SU-DHL-6 (cell line): Measurements from ENCODE around the gene TAB2.

ENCODE experiments used
- H2AFZ ChIP-seq: fragments of 200-600 bp; sonication (generic); 2 replicates; pipeline ENCODE4 v1.6.1; 2014; ENCODE audit warnings: low read depth, mild to moderate bottlenecking, moderate library complexity, mixed read lengths, antibody characterized with exemption, low read length; ENCODE audit not compliant: severe bottlenecking
- H3F3A ChIP-seq: fragments of 200-600 bp; shearing (Covaris generic); 2 replicates; pipeline ENCODE4 v1.6.0; 2016; ENCODE audit warnings: antibody characterized with exemption, mild to moderate bottlenecking; ENCODE audit not compliant: insufficient read depth
- H3K27ac ChIP-seq: fragments of 200-600 bp; sonication (generic); 2 replicates; pipeline ENCODE4 v1.5.1; 2016; ENCODE audit warnings: low read depth, mild to moderate bottlenecking, low read length, moderate library complexity, mixed read lengths
- H3K27me3 ChIP-seq: fragments of 200-600 bp; sonication (generic), shearing (Covaris generic); 2 replicates; pipeline ENCODE4 v1.6.0; 2014; ENCODE audit warnings: mild to moderate bottlenecking, low read length
- H3K36me3 ChIP-seq: fragments of 200-600 bp; sonication (generic); 2 replicates; pipeline ENCODE4 v1.6.1; 2014; ENCODE audit warnings: mild to moderate bottlenecking, low read length, mixed read lengths
- H3K4me2 ChIP-seq: fragments of 300-600, 200-600 bp; shearing (Covaris generic), sonication (generic); 2 replicates; pipeline ENCODE4 v1.6.0; 2014; ENCODE audit warnings: low read length, low read depth, mild to moderate bottlenecking; ENCODE audit not compliant: poor library complexity, severe bottlenecking
- H3K4me3 ChIP-seq: fragments of 200-600 bp; sonication (generic); 2 replicates; pipeline ENCODE4 v1.5.1; 2014; ENCODE audit warnings: antibody characterized with exemption, low read length, mild to moderate bottlenecking, mixed read lengths; ENCODE audit not compliant: insufficient read depth, poor library complexity, severe bottlenecking
- H3K79me2 ChIP-seq: fragments of 200-600 bp; sonication (generic); 2 replicates; pipeline ENCODE4 v1.6.1; 2014; ENCODE audit warnings: mild to moderate bottlenecking, low read length, moderate library complexity; ENCODE audit not compliant: insufficient read depth
- H3K9ac ChIP-seq: fragments of 200-600 bp; sonication (generic); 2 replicates; pipeline ENCODE4 v1.7.0; 2014; ENCODE audit warnings: mild to moderate bottlenecking, low read length
- H3K9me2 ChIP-seq: fragments of 200-600 bp; sonication (generic); replicated peaks from 2 replicates; pipeline ENCODE4 v1.6.1; 2014; ENCODE audit warnings: low read length; ENCODE audit not compliant: insufficient read depth
- H3K9me3 ChIP-seq: fragments of 200-600 bp; sonication (generic); 2 replicates; pipeline ENCODE4 v1.6.1; 2014; ENCODE audit warnings: low read length, mixed read lengths; ENCODE audit not compliant: insufficient read depth
- H4K20me1 ChIP-seq: fragments of 200-600 bp; sonication (generic); 2 replicates; pipeline ENCODE4 v1.6.1; 2014; ENCODE audit warnings: low read depth, mild to moderate bottlenecking, antibody characterized with exemption, low read length, moderate library complexity, mixed read lengths
- CTCF ChIP-seq: fragments of 200-600 bp; sonication (generic); IDR thresholded peaks from one replicate; pipeline ENCODE4 v1.5.1; 2017; ENCODE audit warnings: antibody characterized with exemption, mild to moderate bottlenecking, low read length, moderate library complexity; ENCODE audit not compliant: insufficient read depth, poor library complexity, severe bottlenecking
- EZH2phosphoT487 ChIP-seq: fragments of 200-600 bp; sonication (generic), shearing (Covaris generic); conservative IDR thresholded peaks from 2 replicates; pipeline ENCODE4 v1.6.1; 2018; ENCODE audit warnings: mild to moderate bottlenecking, antibody characterized with exemption, low read length, moderate library complexity, mixed read lengths

Gene TAB2

DNA sequence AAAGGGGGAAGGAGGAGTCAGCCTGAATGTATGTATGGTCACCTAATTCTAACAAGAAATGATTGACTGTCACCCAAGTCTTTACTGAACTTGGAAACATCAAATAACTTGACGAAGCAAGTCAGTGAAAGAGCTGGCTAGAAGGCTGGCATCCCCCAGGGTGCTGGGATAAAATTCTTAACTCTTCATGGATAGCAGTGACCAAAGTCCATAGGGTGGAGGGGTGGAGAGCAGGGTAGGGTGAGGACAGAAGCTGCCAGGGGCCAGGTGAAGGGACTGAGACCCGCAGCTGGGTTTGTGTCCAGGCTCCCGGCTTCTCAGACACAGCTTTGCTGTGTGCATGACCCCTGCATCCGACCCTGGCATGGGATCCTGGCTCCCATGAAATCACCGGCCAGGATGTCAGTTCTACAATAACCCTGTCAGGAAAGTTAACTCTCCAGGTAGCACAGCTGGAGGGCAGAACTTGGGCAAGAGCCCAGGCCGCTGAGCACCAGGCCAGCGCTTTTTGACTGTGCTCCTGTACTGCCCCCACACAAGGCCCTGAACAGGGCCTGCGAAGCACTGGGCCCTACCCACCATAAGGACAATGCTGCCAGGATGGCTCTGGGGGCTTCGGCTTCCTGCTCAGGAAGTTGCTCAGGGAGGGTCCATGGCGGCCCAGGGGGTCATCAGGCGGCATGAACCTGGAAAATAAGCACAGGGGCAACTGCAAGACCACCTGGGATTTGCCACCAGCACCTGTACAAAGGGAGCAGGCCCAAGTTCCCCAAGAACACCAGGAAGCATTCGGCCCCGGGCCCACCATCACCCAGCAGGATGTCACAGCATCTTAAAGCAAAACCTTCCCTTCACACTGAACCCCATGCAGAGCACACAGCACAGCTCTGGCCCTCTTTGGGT is 134.8 kb downstream of the TAB2 start:
- Histone ChIP-seq H3K4me2 (no peak overlapping the region), H4K20me1 (no peaks in the 10 kb centered on the region), H3K9ac (no peak overlapping the region), H3K4me3 (no peak overlapping the region), H3K27me3 (no peaks in the 10 kb centered on the region), H3K27ac (no peak overlapping the region), H3F3A (0 out of 2 replicates have a peak, but pooled peaks cover 4% of the 10 kb centered on the region), H3K79me2 (no peaks in the 10 kb centered on the region), H3K9me3 (no peaks in the 10 kb centered on the region), H2AFZ (no peak overlapping the region), H3K9me2 (no peaks in the 10 kb centered on the region), H3K36me3 (no peaks in the 10 kb centered on the region)
- no peak for TF ChIP-seq CTCF
- no peak for TF ChIP-seq EZH2phosphoT487

DNA sequence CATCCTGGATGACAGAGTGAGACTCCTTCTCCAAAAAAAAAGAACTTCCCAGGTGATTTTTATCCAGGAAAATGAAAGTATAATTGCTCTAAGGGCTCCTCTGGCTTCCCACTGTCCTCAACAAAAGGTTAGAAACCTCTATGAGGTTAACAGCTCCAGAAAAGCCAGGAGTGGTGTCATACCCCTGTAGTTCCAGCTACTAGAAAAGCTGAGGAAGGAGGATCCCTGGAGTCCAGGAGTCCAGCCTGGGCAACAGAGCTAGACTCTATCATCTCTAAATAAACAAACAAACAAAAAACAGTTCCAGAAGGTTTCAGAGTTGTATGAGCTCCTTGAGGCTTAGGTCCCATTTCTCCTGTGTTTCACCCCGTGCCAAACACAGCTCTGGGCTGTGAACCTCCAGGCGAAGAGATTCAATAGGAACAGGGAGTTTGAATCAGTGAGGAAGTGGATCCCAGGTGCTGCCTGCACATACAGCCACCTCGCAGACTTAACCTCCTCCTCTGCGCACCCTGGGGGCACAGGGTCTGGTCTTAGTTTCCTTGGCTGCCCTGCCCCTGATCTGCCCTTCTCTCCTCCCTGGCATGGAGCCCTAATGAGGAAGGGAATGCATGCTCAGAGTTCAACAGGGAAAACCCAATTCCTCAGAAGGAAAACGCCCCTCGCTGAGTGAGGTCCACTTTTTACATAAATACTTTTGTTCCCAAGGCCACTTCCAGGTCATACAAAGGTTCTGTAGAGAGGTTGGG is 136.3 kb downstream of the TAB2 start:
- Histone ChIP-seq H2AFZ (no peak overlapping the region), H3K36me3 (peaks cover 10% of the 10 kb centered on the region), H3K27me3 (no peaks in the 10 kb centered on the region), H4K20me1 (no peaks in the 10 kb centered on the region), H3K9me3 (no peaks in the 10 kb centered on the region), H3K4me2 (no peak overlapping the region), H3K27ac (no peak overlapping the region), H3K9ac (no peak overlapping the region), H3K9me2 (no peaks in the 10 kb centered on the region), H3K4me3 (no peak overlapping the region), H3K79me2 (no peaks in the 10 kb centered on the region; the same call in 1 of the 2 replicates), H3F3A (no peaks in the 10 kb centered on the region)
- TF ChIP-seq EZH2phosphoT487 (no peak), CTCF (no peak)

DNA sequence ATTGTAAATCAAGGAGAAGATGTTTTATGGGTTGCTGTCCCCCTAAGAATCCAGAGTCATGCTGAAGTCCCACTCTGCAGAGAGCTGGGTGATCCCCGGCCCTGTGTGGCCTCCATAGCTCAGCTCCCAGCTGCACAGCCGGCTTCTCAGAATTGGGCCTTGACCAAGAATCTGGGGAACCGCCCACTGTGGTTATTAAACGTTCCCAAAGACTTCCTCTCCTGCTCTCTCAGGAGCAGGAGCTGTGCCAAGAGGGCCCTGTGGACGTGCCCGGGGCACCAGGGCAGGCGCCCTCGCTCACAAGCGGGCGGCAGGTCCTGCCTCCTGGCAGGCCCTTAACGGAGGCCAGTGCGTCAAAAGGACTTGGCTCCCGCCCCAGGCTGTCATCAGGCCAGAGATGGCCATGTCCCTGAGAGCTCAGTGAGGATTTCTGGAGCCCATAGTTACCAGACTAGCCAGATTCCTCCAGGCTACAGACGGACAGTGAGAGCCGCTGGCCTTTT is 136.9 kb downstream of the TAB2 start:
- H3K27ac ChIP-seq: no peak overlapping the region
- H3K27me3 ChIP-seq: no peaks in the 10 kb centered on the region
- no peaks in the 10 kb centered on the region for H3K9me3 ChIP-seq
- no peaks in the 10 kb centered on the region; the same call in 1 of the 2 replicates for H3K79me2 ChIP-seq
- no peaks in the 10 kb centered on the region for H3F3A ChIP-seq
- H3K9me2 ChIP-seq: no peaks in the 10 kb centered on the region
- no peak overlapping the region for H3K4me3 ChIP-seq
- TF ChIP-seq CTCF (no peak), EZH2phosphoT487 (no peak)
- H4K20me1 ChIP-seq: no peaks in the 10 kb centered on the region
- H3K4me2 ChIP-seq: no peak overlapping the region
- H2AFZ ChIP-seq: no peak overlapping the region
- H3K36me3 ChIP-seq: peaks cover 16% of the 10 kb centered on the region
- no peak overlapping the region for H3K9ac ChIP-seq
